ENCODE results near the gene SZT2. TPM values are rescaled to one million over a fixed set of nuclear protein-coding genes. Genes with fewer than 3 reads are reported as not detected.

Gene SZT2
- total and polyA plus RNA-seq, 2 donors (not counting 1 experiment from before 2014, with no cell fraction given) = 7.1 to 26.9 TPM

DNA sequence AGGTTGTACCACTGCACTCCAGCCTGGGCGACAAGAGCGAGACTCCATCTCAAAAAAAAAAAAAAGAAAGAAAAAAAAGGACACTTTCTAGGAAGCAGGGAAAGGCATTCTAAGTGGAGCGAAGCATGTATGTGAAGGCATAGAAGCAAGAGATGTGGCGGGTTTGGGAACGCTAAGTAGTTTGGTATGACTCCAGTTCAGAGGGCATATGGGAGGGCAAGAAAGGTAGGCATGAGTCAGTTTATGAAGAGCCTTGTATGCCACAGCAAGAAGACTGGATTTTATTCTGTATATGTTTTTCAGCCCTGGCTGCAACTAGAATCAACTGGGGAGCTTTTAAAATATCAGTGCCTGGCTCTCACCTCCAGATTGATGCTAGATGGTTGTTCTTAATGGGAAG lies 17.5 kb upstream of the SZT2 start:
- no peak overlapping the region for H3K4me3 ChIP-seq (replicated peaks in 1 of 4; ENCODE audit: control extremely low read depth in 1 of 4, insufficient read depth in 1 of 4, low read depth in 3 of 4, low read length in 4 of 4)
- peak overlapping the region; percentile 85 for H3K27ac ChIP-seq (ENCODE audit: insufficient read depth, low read length)
- H3K4me2 ChIP-seq (ENCODE audit: extremely low read depth, insufficient read depth, low read length) = no peak overlapping the region
- DNase-seq (ENCODE audit: low read depth in 2 of 2) = peak in 1 of 2 donors; percentile 27
- no peaks in the 10 kb centered on the region for H4K20me1 ChIP-seq (ENCODE audit: control insufficient read depth, extremely low read depth, insufficient read depth, low read length)
- no peaks in the 10 kb centered on the region for H3K27me3 ChIP-seq (ENCODE audit: control insufficient read depth, insufficient read depth, low read length)
- peaks cover 13% of the 10 kb centered on the region for H3K79me2 ChIP-seq (ENCODE audit: control insufficient read depth, insufficient read depth, low read length)
- H3K9me3 ChIP-seq (ENCODE audit: control insufficient read depth, insufficient read depth, low read depth, low read length) = no peaks in the 10 kb centered on the region
- H2AFZ ChIP-seq (ENCODE audit: low read length) = no peak overlapping the region
- H3K36me3 ChIP-seq (ENCODE audit: control insufficient read depth, insufficient read depth, low read length) = no peaks in the 10 kb centered on the region
- no peak overlapping the region for H3K9ac ChIP-seq (ENCODE audit: insufficient read depth, low read length)
- peaks cover 16% of the 10 kb centered on the region for H3K4me1 ChIP-seq (ENCODE audit: control insufficient read depth, extremely low read depth, insufficient read depth, low read length)
- TF ChIP-seq CTCF (conservative IDR thresholded peaks at IDR 0.05 in 1 of 2, IDR thresholded peaks at IDR 0.05 in 1 of 2; ENCODE audit: low read depth in 1 of 2, low read length in 2 of 2) (no peak), EZH2 (IDR thresholded peaks at IDR 0.05; ENCODE audit: low read length, missing control alignments) (no peak)

DNA sequence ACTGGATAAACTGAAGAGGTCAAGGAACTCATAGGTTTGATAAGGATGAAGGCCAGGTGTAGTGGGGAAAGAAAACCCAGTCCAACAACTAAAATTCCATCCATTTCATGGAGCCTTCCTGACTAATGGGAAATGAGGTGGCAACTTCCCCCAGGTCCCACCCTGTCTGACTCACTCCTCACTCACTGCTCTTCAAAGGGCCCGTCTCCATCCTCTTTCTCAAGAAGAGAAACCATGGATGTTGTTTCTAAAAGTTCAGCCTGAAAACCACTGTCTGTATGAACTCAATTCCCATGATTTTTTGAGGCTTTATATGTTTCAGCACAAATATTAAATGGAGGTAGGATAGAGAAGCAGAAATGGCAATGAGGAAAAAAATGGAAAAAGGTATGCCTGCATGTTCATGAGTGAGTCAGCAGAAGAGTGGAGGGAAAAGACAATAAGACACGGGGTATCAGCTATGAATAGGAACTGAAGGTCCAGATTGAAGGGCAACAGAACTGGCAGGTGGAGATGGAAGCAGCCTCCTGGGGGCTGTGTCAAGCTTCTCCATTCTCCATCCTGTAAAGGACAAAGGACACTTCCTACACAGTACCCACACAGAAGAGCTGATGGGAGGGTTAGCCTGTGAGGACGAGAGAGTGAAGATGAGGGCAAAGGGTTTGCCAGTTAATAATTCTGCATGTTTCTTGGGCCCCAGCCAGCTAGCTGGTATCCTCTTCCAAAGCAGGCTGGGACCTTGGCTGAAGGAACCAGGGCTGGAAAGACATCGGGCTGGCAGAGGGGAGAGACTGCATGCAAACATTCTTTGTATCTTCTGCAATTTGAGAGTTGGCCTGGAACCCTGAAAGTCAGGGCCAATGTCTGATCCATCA lies 16.4 kb upstream of the SZT2 start:
- DNase-seq (ENCODE audit: low read depth in 2 of 2) = peak; percentile 79 to 87
- H4K20me1 ChIP-seq (ENCODE audit: control insufficient read depth, extremely low read depth, insufficient read depth, low read length) = no peaks in the 10 kb centered on the region
- peaks cover 9% of the 10 kb centered on the region for H3K79me2 ChIP-seq (ENCODE audit: control insufficient read depth, insufficient read depth, low read length)
- H3K4me3 ChIP-seq (replicated peaks in 1 of 4; ENCODE audit: control extremely low read depth in 1 of 4, insufficient read depth in 1 of 4, low read depth in 3 of 4, low read length in 4 of 4) = no peak overlapping the region
- peak overlapping the region; percentile 85 for H3K27ac ChIP-seq (ENCODE audit: insufficient read depth, low read length)
- no peak overlapping the region for H2AFZ ChIP-seq (ENCODE audit: low read length)
- TF ChIP-seq CTCF (conservative IDR thresholded peaks at IDR 0.05 in 1 of 2, IDR thresholded peaks at IDR 0.05 in 1 of 2; ENCODE audit: low read depth in 1 of 2, low read length in 2 of 2) = no peak
- no peak for TF ChIP-seq EZH2 (IDR thresholded peaks at IDR 0.05; ENCODE audit: low read length, missing control alignments)
- H3K4me1 ChIP-seq (ENCODE audit: control insufficient read depth, extremely low read depth, insufficient read depth, low read length) = peaks cover 16% of the 10 kb centered on the region
- H3K4me2 ChIP-seq (ENCODE audit: extremely low read depth, insufficient read depth, low read length) = peak overlapping the region; percentile 18
- no peaks in the 10 kb centered on the region for H3K9me3 ChIP-seq (ENCODE audit: control insufficient read depth, insufficient read depth, low read depth, low read length)
- H3K9ac ChIP-seq (ENCODE audit: insufficient read depth, low read length) = no peak overlapping the region
- no peaks in the 10 kb centered on the region for H3K27me3 ChIP-seq (ENCODE audit: control insufficient read depth, insufficient read depth, low read length)
- H3K36me3 ChIP-seq (ENCODE audit: control insufficient read depth, insufficient read depth, low read length) = no peaks in the 10 kb centered on the region

DNA sequence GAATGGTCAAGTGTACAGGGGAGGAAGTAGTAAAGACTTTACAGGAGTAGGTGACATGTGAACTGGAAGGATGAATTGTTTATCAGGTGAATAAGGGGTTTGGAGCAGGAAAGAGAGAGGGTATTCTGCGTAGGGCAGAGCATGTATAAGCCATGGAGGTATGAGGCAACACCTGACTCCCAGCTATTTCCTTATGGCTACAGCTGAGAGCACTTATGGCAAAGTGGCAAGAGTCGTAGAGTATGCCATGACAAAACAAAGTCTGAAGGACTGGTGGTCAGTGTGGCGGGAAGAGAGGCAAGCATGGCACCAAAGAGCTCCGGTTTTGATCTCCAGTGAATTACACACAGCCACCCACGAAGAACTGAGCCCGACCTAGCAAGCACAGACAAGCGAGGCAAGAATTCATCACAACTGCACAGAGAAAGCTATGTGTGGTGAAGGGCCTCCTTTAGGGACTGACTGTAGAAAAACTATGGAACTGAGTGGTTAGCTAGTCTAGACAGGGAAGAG lies 12.9 kb upstream of the SZT2 start:
- Histone ChIP-seq H3K27me3 (ENCODE audit: control insufficient read depth, insufficient read depth, low read length) (no peaks in the 10 kb centered on the region), H3K27ac (ENCODE audit: insufficient read depth, low read length) (no peak overlapping the region), H4K20me1 (ENCODE audit: control insufficient read depth, extremely low read depth, insufficient read depth, low read length) (no peaks in the 10 kb centered on the region), H3K36me3 (ENCODE audit: control insufficient read depth, insufficient read depth, low read length) (peaks cover 3% of the 10 kb centered on the region), H3K4me2 (ENCODE audit: extremely low read depth, insufficient read depth, low read length) (no peak overlapping the region), H3K4me3 (replicated peaks in 1 of 4; ENCODE audit: control extremely low read depth in 1 of 4, insufficient read depth in 1 of 4, low read depth in 3 of 4, low read length in 4 of 4) (no peak overlapping the region), H3K9me3 (ENCODE audit: control insufficient read depth, insufficient read depth, low read depth, low read length) (no peaks in the 10 kb centered on the region), H3K9ac (ENCODE audit: insufficient read depth, low read length) (no peak overlapping the region), H2AFZ (ENCODE audit: low read length) (no peak overlapping the region), H3K4me1 (ENCODE audit: control insufficient read depth, extremely low read depth, insufficient read depth, low read length) (peaks cover 13% of the 10 kb centered on the region), H3K79me2 (ENCODE audit: control insufficient read depth, insufficient read depth, low read length) (no peaks in the 10 kb centered on the region)
- no peak for DNase-seq (ENCODE audit: low read depth in 2 of 2)
- TF ChIP-seq CTCF (conservative IDR thresholded peaks at IDR 0.05 in 1 of 2, IDR thresholded peaks at IDR 0.05 in 1 of 2; ENCODE audit: low read depth in 1 of 2, low read length in 2 of 2) (no peak), EZH2 (IDR thresholded peaks at IDR 0.05; ENCODE audit: low read length, missing control alignments) (no peak)
